K562 (cell line): ENCODE data around the gene CNNM4. TPM values are rescaled to one million over a fixed set of nuclear protein-coding genes. Genes with fewer than 3 reads are reported as not detected.

Source experiments
- ATAC-seq: fragments of 200-7000 bp; cut with Tn5 transposase; 3 replicates; pipeline ENCODE4 v1.9.1; 2020; ENCODE audit warnings: moderate library complexity
- BruUV-seq: library from RNA; stranded (reverse); fragments of 400-500 nt; replicated peaks from 2 replicates; lab custom pipeline; 2021; lab: Mats Ljungman, UMichigan
- CTCF ChIA-PET: fragments of 300-600 bp; formaldehyde crosslinking; extraction: SDS; loops from one replicate; lab custom pipeline; 2021; ENCODE audit warnings: low intra/inter-chr PET ratio; lab: Yijun Ruan, JAX
- POLR2A ChIA-PET: fragments of 300-600, 350-650 bp; sonication (Branson Sonifier 250); formaldehyde crosslinking; extraction: SDS; loops from one replicate; lab custom pipeline; 2021; ENCODE audit warnings: antibody characterized with exemption, inconsistent platforms; lab: Yijun Ruan, JAX
- DNase-seq, 4 experiments: peaks; one replicate each; pipeline versions ENCODE4 v3.0.0 to v3.0.0-alpha.2; 2011 to 2018; ENCODE audit warnings: low spot score in 3 of 4, mixed read lengths in 3 of 4; ENCODE audit errors: extremely low read depth in 1 of 4
- FAIRE-seq: peaks from 2 replicates; lab custom pipeline; 2011; peaks lifted over from hg19 to GRCh38; lab: Jason Lieb, UNC
- H2AFZ ChIP-seq: 2 replicates; pipeline ENCODE4 v1.6.0; 2011; ENCODE audit warnings: low read depth, low read length, control low read depth, inconsistent platforms
- H3K27ac ChIP-seq: fragments of 200-600 bp; 3 replicates; pipeline ENCODE4 v1.8.0; 2011; ENCODE audit warnings: low read depth, mild to moderate bottlenecking, control low read depth, inconsistent platforms, low read length, moderate library complexity, mixed read lengths; ENCODE audit errors: extremely low read depth
- H3K27me3 ChIP-seq, 2 experiments: fragments of 300-600 bp in 1 of 2; 2 replicates in 1 of 2; 3 replicates in 1 of 2; pipeline versions ENCODE4 v1.6.0 to v1.8.0; 2011; ENCODE audit warnings: inconsistent platforms in 2 of 2, low read length in 2 of 2, mild to moderate bottlenecking in 1 of 2, mixed read lengths in 1 of 2, moderate library complexity in 1 of 2; ENCODE audit not compliant: control insufficient read depth in 2 of 2, insufficient read depth in 2 of 2
- H3K36me3 ChIP-seq: fragments of 300-600 bp; 3 replicates; pipeline ENCODE4 v1.8.0; 2011; ENCODE audit warnings: mild to moderate bottlenecking, low read length, inconsistent platforms; ENCODE audit not compliant: control insufficient read depth, insufficient read depth
- H3K4me1 ChIP-seq, 2 experiments: fragments of 200-600 bp in 1 of 2; replicated peaks in 1 of 2; 2 replicates in 1 of 2; 3 replicates in 1 of 2; pipeline versions ENCODE4 v1.5.1 to v1.8.0; 2011; ENCODE audit warnings: inconsistent platforms in 2 of 2, low read length in 2 of 2, mild to moderate bottlenecking in 1 of 2, mixed read lengths in 1 of 2, moderate library complexity in 1 of 2; ENCODE audit not compliant: control insufficient read depth in 2 of 2, insufficient read depth in 2 of 2
- H3K4me2 ChIP-seq: 2 replicates; pipeline ENCODE4 v1.6.1; 2011; ENCODE audit warnings: low read length, control low read depth, inconsistent platforms, mixed read lengths; ENCODE audit not compliant: insufficient read depth
- H3K4me3 ChIP-seq: fragments of 200-600 bp; sonication (generic), shearing (Covaris generic); 2 replicates; pipeline ENCODE4 v1.5.1; 2016; ENCODE audit warnings: control low read depth, inconsistent platforms
- H3K79me2 ChIP-seq: fragments of 200-600 bp; 3 replicates; pipeline ENCODE4 v1.8.0; 2011; ENCODE audit warnings: low read length, inconsistent platforms; ENCODE audit not compliant: control insufficient read depth, insufficient read depth
- H3K9ac ChIP-seq, 2 experiments: 2 replicates each; pipeline versions ENCODE4 v1.6.0 to v1.6.1; 2011; ENCODE audit warnings: low read depth in 2 of 2, low read length in 2 of 2, control low read depth in 1 of 2, inconsistent platforms in 1 of 2, mild to moderate bottlenecking in 1 of 2, mixed read lengths in 1 of 2; ENCODE audit not compliant: insufficient read depth in 1 of 2
- H3K9me1 ChIP-seq: one replicate; pipeline ENCODE4 v1.6.0; 2011; ENCODE audit warnings: inconsistent platforms, mild to moderate bottlenecking, low read length, moderate library complexity; ENCODE audit not compliant: control insufficient read depth, insufficient read depth
- H3K9me3 ChIP-seq: replicated peaks from 2 replicates; pipeline ENCODE4 v1.5.1; 2011; ENCODE audit warnings: low read depth, low read length, inconsistent platforms; ENCODE audit not compliant: control insufficient read depth, insufficient read depth
- H4K20me1 ChIP-seq: replicated peaks from 2 replicates; pipeline ENCODE4 v1.6.1; 2011; ENCODE audit warnings: low read length, inconsistent platforms, mixed read lengths; ENCODE audit not compliant: control insufficient read depth, insufficient read depth
- C11orf30 ChIP-seq: fragments of 450-650 bp; IDR thresholded peaks from 2 replicates; pipeline ENCODE4 v1.6.1; 2016; ENCODE audit warnings: low read depth, mild to moderate bottlenecking
- CBFA2T3 ChIP-seq: fragments of 450-650 bp; IDR thresholded peaks from 2 replicates; pipeline ENCODE4 v1.6.1; 2017
- KDM1A ChIP-seq, 2 experiments: fragments of 450-650 bp; IDR thresholded peaks; 2 replicates each; pipeline ENCODE4 v1.6.1; 2016; ENCODE audit warnings: mild to moderate bottlenecking in 2 of 2
- MAFK ChIP-seq: IDR thresholded peaks from 2 replicates; pipeline ENCODE4 v1.6.1; 2011; ENCODE audit warnings: low read length, improper control_type of control experiment
- NCOA4 ChIP-seq: fragments of 450-650 bp; IDR thresholded peaks from 2 replicates; pipeline ENCODE4 v1.6.1; 2018; ENCODE audit warnings: mild to moderate bottlenecking; ENCODE audit not compliant: partially characterized antibody
- NRF1 ChIP-seq, 2 experiments: fragments of 450-650 bp; IDR thresholded peaks in 1 of 2; conservative IDR thresholded peaks in 1 of 2; 2 replicates each; pipeline ENCODE4 v1.6.1; 2014; ENCODE audit warnings: mild to moderate bottlenecking in 2 of 2
- PPARD ChIP-seq: fragments of 250-450 bp; sonication (Bioruptor Pico); IDR thresholded peaks from 2 replicates; pipeline ENCODE4 v1.8.0; 2022; ENCODE audit warnings: inconsistent platforms, mild to moderate bottlenecking, moderate library complexity
- RCOR1 ChIP-seq, 2 experiments: IDR thresholded peaks; 2 replicates each; pipeline ENCODE4 v1.6.1; 2012; ENCODE audit warnings: low read depth in 2 of 2, low read length in 2 of 2, borderline replicate concordance in 1 of 2, improper control_type of control experiment in 1 of 2
- TEAD4 ChIP-seq, 2 experiments: sonication (generic) in 1 of 2; formaldehyde crosslinking in 1 of 2; IDR thresholded peaks; 2 replicates each; pipeline versions ENCODE4 v1.6.1 to v1.8.0; 2012 to 2022; ENCODE audit warnings: borderline replicate concordance in 1 of 2, inconsistent platforms in 1 of 2, low read length in 1 of 2, mild to moderate bottlenecking in 1 of 2, missing genetic modification reagents in 1 of 2
- ZNF316 ChIP-seq: fragments of 450-650 bp; IDR thresholded peaks from 2 replicates; pipeline ENCODE4 v1.6.1; 2016
- WGBS: fragments of 100-300 bp; shearing (Covaris generic); methylation state at CpG from one replicate; pipeline ENCODE4 v1.1.6; 2016; ENCODE audit warnings: low coverage, mixed read lengths; ENCODE audit not compliant: insufficient coverage; ENCODE audit errors: missing lambda C conversion rate; 5-methylcytosine and 5-hydroxymethylcytosine counted together
- in situ Hi-C: fragments of 300-500 bp; cut with MboI; formaldehyde crosslinking; loops from 4 replicates; pipeline ENCODE4 v1.15.0; 2018; ENCODE audit warnings: inconsistent platforms, mixed read lengths
- intact Hi-C: fragments of 100-400 bp; cut with micrococcal nuclease; formaldehyde crosslinking; loops from 2 replicates; pipeline ENCODE4 v1.14.2; 2022
- polyA plus RNA-seq, 8 experiments: library from polyadenylated mRNA; depleted of rRNA in 4 of 8; stranded (reverse) in 5 of 8; unstranded in 3 of 8; fragments of >200 nt; fragmentation: Nextera tagmentation in 2 of 8; fragmentation: Illumina TruSeq in 1 of 8; extraction: Ambion mirVana in 2 of 8; extraction: Trizol in 1 of 8; gene quantifications; 2 replicates each; pipeline versions ENCODE4 v1.2.1 to v1.2.3, GENCODE V29; 2011 to 2014; ENCODE audit warnings: inconsistent platforms in 1 of 8, missing spikeins in 1 of 8
- total RNA-seq, 7 experiments: library from RNA; depleted of rRNA in 6 of 7; stranded (reverse); fragments of >200 nt in 6 of 7; fragmentation: Illumina TruSeq in 2 of 7; extraction: Trizol in 2 of 7; gene quantifications; 2 replicates each; pipeline versions ENCODE4 v1.2.1 to v1.2.3, GENCODE V29; 2011 to 2021; ENCODE audit warnings: low replicate concordance in 1 of 7
- TF ChIP-seq, protein P1 (sequence below): fragments of 450-650 bp; IDR thresholded peaks from 2 replicates; pipeline ENCODE4 v1.6.1; 2016

Gene CNNM4
- total and polyA plus RNA-seq, 9 of the 15 experiments (the other 6 are each of a cell fraction or from before 2014, with no cell fraction given) = 0.96 to 6.3 (median 2.8) TPM

GRCh38 chr2:96817882-96818281 is 57.2 kb downstream of the CNNM4 start:
- no TSS peak for BruUV-seq
- in situ Hi-C loops (no loop called here), intact Hi-C loops (loop anchor here (5.0 kb wide), 1 partner anchor 56 kb away; the partner anchor contains the start of gene CNNM4)
- no peak overlapping the region for H2AFZ ChIP-seq
- TF ChIP-seq RCOR1 (IDR thresholded peaks at IDR 0.05; ENCODE audit: borderline replicate concordance in 1 of 2, low read depth in 2 of 2, low read length in 2 of 2) (peak in 1 of 2 experiments; percentile 31; a peak in 1 of 4 replicates), TEAD4 (IDR thresholded peaks at IDR 0.05; ENCODE audit: low read length) (peak; percentile 33), TEAD4 (CRISPR knock-in tag; IDR thresholded peaks at IDR 0.05; ENCODE audit: borderline replicate concordance) (no peak), KDM1A (IDR thresholded peaks at IDR 0.05) (peak in 1 of 2 experiments; percentile 33; a peak in 1 of 4 replicates), PPARD (CRISPR knock-in tag) (no peak), NRF1 (conservative IDR thresholded peaks at IDR 0.05 in 1 of 2, IDR thresholded peaks at IDR 0.05 in 1 of 2) (0 out of 4 replicates have a peak, but pooled peaks of 1 of the 2 experiments have one; percentile 12), MAFK (0 out of 2 replicates have a peak, but pooled peaks have one; percentile 10), C11orf30 (peak; percentile 69), ZNF316 (peak; percentile 67), NCOA4 (no peak), CBFA2T3 (peak; percentile 44)
- TF ChIP-seq, protein P1, sequence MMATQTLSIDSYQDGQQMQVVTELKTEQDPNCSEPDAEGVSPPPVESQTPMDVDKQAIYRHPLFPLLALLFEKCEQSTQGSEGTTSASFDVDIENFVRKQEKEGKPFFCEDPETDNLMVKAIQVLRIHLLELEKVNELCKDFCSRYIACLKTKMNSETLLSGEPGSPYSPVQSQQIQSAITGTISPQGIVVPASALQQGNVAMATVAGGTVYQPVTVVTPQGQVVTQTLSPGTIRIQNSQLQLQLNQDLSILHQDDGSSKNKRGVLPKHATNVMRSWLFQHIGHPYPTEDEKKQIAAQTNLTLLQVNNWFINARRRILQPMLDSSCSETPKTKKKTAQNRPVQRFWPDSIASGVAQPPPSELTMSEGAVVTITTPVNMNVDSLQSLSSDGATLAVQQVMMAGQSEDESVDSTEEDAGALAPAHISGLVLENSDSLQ = peak; percentile 31; the same call in 1 of the 2 replicates
- H3K9me3 ChIP-seq = no peaks in the 10 kb centered on the region
- peak in 2 of 4 experiments; percentile 26 to 61 for DNase-seq
- H3K9ac ChIP-seq = no peak overlapping the region
- peaks cover 34 to 49% of the 10 kb centered on the region in 2 experiments for H3K4me1 ChIP-seq
- H3K27me3 ChIP-seq = no peaks in the 10 kb centered on the region
- peak; percentile 69 for FAIRE-seq
- H3K4me3 ChIP-seq = peak overlapping the region; percentile 80; the same call in 1 of the 2 replicates
- H3K4me2 ChIP-seq = peak overlapping the region; percentile 90
- H3K36me3 ChIP-seq = peaks cover 30% of the 10 kb centered on the region
- peaks cover 21% of the 10 kb centered on the region for H3K9me1 ChIP-seq
- peaks cover 48% of the 10 kb centered on the region for H3K79me2 ChIP-seq
- H4K20me1 ChIP-seq = peaks cover 41% of the 10 kb centered on the region
- 2% methylated on average over 8 of the region's 8 CpGs for WGBS
- ChIA-PET CTCF (no interaction called here), POLR2A (interaction anchor here (2.3 kb wide), 1 partner anchor 8 kb away, joined by 8 read pairs; no protein-coding TSS in a partner anchor)
- ATAC-seq = no peak
- no peak overlapping the region; the same call in 2 of the 3 replicates for H3K27ac ChIP-seq
